NK-92 treated with Interleukin-12 subunit alpha and Interleukin-12 subunit beta, amount 100 ng/mL, for 24 hours (cell line): ENCODE results near the gene DROSHA.
"Not testable (repeated sequence)": the region's sequence is repeated elsewhere in the genome, so short reads cannot be mapped to it uniquely, and the experiment has no call there.

ENCODE experiments used
- DNase-seq: peaks from one replicate; lab custom pipeline; 2025; lab: John Stamatoyannopoulos, UW

The DROSHA gene

DNA sequence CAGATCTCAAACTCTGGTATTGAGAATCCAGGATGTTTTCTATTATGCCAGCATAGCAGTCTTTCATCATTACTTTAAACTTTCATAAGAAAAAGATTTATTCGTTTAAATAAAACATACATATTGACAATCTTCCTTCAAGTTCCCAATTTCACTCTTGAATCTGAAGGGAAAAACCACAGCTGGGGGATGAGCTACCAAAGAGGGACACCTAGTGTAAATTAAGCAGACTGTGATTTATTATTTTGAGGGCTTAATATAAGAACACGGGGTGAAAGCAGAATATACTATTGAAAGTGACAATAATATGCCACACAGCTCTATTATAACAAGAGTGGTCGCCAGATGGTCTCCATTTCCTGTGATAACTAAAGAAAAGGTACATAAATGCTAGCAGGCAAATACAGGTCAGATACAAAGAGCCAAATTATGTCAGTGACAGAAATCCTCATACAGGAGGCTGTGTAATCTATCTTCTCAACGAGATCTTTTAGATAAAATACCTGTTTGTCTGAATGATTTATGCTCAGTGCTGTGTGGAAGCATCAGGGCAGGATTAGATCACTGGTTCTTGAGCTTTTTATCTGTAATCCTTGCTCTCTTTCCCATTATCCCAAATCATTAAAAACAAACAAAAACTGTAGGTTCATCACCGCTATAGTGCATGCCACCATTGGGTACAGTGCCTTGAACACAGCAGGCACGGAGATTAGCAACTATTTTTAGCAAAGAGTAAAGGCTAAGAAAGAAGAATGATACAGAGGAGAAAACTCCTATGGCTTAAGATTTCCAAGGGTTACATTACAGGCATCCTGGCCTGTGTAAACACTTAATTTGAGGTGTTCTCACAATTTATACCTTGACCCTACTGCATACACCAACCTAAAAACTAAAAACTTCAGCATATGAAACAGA is 116.6 kb downstream of the DROSHA start:
- no peak for DNase-seq

DNA sequence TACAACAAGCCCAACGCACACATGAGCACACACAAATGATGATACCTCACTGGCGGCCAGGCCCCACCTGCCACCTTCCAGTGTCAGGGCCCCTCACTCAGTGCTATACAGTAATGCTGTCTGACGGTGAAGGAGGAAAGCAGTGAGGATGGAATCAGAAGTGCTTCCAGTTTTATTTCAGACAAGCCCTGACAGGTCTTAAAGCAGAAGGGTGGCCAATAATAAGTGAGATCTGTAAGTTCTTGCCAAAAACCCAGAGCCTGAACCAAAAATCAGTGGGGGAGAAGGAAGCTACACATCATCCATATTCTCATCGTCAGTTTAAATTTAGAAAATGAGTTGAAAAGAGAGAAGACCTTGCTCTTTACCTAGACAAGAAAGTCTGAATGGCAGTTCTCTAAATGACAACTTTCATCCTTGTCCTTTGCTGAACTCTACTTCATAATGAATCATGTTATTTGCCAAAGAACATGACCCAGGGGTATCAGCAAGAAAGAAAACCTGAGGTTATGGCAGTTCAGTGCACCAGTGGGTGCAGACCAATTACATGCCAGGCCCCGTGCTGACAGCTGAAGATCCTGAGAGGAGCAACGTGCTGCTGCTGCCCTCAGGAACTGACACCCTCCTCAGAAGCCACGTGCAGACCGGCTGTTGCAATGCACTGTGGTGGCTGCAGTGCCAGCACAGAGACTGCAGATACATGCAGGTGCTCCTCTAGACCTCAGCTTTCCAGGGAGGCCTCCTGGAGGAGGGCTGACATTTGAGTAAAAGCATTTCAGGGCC is 118.7 kb downstream of the DROSHA start:
- DNase-seq = no peak

DNA sequence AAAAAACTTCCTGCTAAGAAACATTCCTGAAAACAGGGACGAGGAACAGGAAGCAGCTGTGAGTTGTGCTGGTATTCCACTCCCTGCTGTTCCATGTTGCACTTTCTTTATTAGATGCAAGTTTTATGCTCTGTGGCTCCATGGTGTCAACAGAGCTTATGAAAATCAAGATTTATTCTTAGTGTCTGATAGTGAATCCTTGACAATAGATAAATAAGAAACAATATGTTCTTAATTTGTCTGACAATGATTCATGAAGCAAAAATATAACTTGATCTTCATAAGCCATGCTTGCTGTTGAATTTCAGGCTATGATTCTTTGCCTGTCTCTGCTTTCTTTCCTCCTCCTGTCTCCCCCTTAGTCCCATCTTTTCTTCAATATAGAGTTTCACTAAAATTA is 119.6 kb downstream of the DROSHA start:
- DNase-seq = no peak

DNA sequence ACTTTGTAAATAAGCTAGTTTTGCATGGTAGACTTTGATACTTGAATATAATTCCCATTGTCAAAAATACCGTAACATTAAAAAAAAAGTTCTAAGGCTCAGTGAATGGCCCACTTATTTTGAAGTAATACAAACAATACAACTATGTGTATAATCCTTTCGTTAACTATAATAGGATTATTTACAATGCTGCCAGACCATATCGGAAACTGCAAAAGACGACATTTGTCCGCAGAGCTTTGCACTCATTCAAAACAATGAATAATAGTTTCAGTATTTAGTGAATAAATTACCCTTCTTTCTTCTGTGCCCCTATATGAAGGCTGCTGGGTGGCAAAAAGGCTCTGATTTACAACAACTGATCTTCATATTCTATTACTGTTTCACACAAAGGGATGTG is 121.8 kb downstream of the DROSHA start:
- DNase-seq = no peak

DNA sequence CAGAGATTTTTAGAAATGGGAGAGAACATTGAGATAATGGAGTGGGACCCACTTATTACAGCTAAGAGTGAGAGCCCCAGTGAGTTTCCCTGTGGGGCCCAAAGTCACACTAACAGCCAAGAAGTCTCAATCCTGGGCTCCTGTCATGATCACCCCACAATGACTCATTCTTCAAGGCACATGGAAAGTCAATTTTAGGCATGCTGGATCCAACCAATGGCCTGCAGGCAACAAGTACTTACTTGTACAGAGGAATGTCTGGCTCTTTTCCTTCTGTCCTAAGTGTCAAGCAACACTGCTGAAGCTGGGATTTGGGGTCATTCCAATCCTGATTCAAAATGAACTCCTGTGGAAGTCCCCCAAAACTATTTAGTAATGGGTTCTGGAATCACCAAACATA is 123.1 kb downstream of the DROSHA start:
- DNase-seq = no peak

DNA sequence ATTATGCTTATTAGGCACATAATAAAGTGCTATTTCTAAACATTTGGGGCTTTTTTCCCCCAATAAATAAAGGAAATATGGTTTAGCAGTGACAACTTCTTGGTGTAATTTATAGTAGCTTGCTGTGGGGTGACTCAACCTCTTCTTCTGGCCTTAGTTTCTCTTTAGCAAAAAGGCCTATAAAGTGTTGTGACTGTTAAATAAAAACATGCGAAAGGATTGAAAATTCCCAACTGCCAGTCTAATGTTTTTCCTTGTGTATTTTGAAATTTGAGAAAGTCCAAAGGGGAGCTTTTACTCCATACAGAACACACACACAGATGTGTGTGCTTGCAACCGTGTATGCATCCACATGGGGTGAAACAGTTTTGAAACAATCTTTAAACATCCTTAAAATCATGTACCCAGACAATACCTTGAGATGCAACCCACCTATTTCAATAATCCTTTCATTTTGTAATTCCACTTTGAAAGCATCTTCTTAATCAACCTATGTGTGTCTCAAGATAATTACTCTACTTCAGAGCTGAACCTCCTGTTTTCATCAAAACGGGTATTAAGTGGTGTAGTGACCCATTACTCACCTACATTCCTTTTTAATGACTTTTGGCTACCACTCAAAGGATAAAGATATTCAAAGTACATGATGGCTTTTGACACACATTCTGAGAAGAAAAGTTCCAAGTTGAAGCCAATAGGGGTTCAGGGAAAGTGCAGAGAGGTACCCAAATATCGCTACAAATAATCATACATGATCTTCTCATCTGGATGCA is 123.8 kb downstream of the DROSHA start:
- DNase-seq = no peak

DNA sequence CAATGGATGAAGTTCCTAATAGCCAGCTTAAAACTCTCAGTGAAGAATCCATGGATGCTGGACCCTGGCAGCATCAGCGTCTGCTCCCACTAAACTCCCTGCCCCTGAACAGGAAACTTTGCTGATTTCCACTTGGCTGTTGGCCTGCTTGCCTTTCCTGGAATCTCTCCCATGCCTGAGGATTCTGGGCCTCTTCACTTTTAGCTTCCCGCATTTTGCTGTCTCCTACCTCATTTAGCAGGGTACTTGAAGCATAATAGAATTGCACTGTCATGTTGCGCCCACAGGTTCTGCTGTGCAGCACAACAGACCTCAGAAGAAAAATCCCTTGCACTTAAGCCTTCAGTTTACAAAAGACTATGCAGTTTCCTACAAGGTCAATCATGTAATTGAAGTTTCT is 127.6 kb downstream of the DROSHA start:
- no peak for DNase-seq

DNA sequence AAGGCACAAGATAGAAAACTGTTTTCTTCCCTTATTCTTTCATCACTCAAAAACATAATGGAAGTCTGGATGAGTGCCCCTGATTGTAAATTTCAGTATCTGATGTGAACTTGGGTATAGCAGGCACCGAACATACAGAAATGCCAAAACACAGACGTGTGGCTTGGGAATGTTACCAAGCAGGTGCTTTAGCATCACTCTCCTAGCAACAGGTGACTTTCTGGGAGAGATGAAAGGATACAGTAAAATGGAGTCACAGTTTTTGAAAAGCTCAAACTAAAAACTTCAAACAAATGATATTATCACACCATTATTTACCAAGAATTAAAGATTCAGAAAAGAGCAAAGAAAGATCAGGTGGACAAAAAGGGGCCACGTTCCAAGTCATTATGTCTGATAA is 130.2 kb downstream of the DROSHA start:
- DNase-seq = no peak

DNA sequence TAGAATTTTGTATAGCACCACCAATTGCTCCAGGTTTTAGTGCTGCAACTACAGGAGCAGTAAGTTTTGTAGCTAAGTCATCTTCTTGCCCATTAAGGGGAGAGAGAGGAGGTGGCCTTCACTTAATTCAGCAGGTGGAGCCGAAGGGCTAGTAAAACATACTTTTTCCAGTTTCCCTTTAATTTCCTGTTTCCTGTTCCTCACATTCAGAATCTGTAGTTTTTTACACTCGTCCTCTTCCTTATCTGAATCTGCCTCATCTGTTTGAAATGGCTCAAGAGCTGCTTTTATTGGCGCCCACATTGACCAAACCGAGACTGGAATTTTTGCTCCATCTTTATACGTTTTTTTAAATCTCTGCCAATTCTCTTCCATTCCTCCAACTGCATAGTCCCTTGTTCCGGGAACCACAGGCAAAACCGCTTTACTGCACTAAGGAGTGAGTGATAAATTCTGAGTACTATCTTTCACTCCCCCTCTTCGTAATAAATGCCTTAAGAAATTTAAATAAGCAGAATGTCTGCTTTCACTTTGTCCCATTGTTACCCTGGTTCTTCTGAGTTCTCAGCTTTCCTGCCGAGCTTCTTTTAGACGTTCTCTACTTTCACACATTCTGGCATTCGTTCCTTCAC is 133.9 kb downstream of the DROSHA start:
- DNase-seq = no peak

DNA sequence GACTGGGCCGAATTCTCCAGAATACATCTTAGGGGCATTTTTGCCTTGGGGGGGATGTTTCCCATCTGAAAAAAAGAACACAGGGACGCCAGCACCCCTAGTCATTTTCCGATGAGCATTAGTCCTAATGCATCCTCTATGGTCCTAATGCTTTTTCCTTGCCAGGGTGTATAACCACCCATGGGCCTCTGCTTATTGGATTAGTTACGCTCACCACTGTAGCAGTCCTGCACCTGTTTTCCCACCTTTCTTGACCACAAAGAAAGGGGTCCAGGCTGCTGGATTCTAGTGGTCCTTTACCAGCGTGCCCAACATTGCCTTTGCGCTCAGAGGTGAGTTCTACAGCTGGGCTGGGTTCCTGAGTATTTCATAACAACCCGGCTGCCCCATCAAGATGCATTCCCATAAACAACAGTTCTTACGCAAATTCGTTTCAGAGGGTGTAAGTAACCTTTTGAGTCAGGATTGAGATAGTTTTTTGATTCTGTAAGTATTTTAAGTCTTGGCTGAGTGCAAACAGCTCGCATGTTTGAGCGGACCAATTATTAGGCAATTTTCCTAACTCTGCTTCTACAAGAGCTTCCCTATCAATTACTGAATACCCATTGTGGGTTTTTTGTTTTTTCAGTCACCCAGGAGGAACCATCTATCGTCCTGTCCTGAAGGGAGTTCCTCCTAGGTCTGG is 135.1 kb downstream of the DROSHA start:
- no peak for DNase-seq

DNA sequence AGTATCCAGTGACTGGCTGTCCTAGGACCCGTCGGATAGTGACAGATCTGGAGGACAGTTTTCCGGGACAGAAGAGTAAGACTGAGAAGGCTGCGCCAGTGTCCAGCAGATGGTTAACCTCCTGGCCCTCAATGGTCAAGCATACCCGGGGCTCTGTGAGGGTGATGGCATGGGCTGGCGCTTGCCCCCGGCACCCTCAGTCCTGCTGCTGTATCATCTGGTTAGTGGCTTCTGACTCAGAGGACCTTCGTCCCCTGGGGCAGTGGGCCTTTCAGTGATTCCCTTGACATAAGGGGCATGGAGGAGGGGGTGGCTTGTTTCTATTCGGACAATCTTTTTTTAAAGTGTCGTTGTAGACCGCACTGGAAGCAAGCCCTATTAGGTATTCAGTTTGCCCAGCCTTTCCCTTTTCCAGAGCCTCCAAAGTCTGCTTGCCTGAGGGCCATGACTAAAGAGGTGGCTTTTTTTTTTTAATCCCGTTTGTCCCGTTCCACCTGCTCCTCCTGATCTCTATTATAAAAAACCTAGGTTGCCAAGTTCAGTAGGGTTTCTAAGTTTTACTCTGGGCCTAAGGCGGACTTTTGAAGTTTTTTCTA is 136.3 kb downstream of the DROSHA start:
- DNase-seq = not testable (repeated sequence)

DNA sequence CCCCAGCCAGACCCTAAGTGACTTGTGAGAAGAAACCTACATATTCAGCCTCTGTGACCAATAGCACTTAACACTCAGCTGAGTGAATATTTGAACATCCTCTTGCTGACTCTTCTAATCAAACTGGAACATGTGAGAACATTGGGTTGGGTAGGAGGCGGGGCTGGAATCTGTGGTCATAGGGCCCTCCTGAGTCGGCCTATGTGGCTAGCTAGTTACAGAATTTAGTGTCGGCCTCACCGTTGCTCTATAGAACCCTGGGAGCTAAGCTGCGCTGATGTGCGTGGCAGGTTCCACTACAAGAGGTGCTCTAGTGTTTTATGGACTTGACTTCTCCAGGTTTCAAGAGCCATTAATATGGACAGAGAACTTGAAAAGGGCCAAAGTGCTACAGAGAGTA is 138.8 kb downstream of the DROSHA start:
- no peak for DNase-seq

DNA sequence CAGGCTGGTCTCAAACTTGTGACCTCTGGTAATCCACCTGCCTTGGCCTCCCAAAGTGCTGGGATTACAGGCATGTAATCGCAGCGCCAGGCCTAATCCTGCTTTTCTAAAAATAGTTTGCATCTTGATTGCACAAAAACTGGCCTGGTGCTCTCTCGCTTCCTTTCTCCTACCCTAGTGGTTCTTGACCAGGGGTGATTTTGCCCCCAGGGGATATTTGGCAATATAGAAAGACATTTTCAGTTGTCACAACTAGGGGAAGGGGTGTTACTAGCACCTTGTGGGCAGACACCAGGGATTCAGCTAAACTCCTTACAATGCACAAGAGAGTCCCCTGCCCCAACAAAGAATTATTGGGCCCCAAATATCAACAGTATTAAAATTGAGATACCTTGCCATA is 139.8 kb downstream of the DROSHA start:
- DNase-seq = no peak

DNA sequence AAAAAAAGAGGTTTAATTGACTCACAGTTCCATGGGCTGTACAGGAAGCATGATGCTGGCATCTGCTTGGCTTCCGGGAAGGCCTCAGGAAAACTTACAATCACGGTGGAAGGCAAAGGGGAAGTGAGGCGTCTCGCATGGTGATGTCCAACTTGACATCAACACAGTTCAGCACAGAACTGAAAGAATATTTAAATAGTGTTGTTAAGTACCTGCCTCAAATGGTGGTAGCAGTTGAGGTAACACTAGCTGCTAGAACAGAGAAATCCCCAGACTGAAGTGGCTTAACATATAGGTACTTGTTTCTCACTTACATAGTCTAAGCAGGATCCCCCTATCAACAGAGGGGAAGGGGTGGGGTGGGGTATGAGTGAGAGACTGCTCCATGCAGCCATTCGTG is 141.6 kb downstream of the DROSHA start:
- DNase-seq = no peak

DNA sequence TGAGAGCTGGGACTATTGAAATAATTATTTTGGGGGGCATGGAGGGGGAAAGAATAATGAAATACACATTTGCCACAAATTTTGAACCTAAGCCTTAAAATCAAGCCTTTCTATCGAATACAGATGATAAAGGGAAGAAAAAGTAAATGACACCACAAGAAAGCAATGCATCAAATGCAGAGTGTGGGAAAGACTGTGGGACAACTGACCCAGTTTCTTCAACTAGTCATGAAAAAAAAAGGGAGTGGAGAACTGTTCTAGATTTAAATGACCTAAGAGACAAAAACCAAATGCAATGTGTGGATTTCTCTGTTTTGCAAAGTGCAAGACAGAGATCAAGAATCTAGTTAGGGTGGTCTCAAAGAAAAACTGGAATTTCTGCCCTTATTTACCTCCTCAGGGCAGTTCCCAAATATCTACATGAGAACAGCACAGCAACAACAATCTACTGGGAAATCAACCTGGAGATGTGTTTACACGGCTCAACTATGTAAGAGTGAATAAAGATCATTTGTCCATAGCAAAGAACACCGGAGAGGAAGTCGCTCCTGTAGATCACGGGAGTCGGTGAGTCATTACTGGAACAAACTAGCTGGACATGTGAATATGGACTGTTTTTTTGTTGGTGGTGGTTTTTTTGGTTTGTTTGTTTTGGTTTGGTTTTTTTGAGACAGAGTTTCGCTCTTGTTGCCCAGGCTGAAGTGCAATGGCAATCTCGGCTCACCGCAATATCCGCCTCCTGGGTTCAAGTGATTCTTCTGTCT is 145.9 kb downstream of the DROSHA start:
- DNase-seq = no peak

DNA sequence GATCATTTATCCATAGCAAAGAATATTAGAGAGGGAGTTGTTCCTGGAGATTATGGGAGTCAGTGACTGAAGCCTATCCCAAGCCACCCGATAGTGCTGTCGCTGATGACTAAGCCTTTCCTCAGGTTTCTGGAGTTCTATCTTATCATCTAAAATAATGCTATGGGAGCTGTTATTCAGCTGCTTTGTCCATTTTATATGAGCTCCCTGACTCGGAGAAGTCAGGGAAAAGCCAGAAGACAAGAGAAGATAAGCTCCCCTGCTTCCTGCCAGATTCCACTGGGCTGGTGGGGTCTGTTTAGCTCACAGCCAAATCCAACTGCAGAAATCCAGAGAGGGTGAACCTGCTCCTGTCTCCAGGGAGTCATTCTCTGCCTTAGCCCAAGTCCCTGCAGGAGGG is 148.2 kb downstream of the DROSHA start:
- no peak for DNase-seq

DNA sequence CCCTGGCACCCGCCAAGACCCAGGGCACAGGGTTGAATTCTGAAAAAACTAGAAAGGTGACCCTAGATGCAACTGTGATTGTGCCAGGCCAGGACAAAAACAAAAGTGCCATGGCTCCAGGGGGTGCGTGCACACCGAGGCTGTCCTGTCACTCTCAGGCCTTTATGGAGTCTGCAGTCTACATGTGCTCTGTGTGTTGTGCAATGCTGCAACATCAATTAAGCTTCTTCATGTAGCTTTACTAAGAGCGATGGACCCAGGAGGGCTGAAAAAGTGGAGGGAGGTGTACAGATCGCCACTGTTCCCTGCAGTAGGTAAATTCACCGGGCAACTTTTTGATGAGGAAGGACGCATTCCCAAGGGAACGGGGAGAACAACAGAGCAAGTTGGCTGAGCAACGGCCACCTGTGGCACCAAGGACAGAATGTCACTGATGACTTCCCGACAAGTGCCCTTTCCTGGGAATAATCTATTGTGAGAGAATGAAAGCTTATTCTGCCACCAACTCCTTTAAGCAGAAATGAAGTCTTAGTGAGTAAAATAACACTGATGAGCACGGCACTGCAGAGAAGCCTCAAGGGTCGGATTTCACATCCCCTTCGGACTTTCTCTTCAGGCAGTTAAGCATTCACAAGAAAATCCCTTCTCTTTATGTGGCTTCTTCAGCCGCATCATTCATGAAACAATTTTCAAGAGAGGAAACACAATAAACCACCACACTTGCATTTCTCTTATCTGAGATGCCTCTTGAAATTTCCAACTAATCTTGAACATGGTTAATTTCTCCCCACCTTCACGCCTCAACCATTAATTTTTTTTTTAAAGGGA is 149.6 kb downstream of the DROSHA start:
- DNase-seq = no peak

DNA sequence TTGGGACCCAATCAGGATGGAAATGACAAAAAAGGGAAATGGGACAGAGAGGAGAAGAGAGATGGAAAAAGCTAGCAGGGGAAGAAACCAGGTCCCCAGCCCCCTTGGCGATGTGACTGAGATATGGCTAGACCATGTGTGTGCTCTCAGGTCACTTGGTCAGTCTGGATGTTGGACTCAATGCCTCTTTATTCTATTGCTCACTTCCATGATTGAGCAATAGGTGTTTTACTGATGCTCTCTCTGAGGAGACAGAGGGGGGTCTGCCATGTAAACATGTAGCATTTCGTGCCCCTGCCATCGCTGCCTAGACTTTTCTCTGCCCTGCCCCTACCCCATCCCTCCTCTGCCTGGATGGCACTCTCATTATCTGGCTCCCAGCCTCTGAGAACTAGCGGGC is 150.6 kb downstream of the DROSHA start:
- no peak for DNase-seq

DNA sequence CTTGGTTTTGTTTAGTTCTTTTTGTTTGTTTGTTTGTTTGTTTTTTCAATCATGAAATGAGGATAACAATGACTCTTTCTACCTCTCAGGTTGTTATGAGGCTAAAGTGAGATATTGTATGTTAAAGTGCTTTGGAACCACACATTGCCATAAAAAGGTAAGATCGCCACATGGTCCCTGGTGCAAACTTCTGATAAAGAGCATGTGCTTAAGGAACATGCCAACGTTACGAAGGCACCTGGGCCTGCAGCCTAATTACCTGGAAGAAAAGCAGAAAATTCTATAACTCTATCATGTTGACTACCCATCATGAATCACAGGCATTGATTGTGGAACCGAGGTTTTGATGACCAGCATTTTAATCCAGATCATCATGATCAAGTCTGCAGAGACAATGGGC is 151.8 kb downstream of the DROSHA start:
- no peak for DNase-seq
